ENCODE data around the gene SPINK13. TPM values are rescaled to one million over a fixed set of nuclear protein-coding genes. Genes with fewer than 3 reads are reported as not detected.

The SPINK13 gene
- total and polyA plus RNA-seq, 2 experiments from 2014 or later = 0.59 TPM; not detected in 1

- Histone ChIP-seq H3K4me3 (no peak overlapping the region), H3K4me1 (ENCODE audit: low read depth) (no peaks in the 10 kb centered on the region), H3K9me3 (ENCODE audit: low read depth) (no peaks in the 10 kb centered on the region), H3K27me3 (no peaks in the 10 kb centered on the region), H3K36me3 (no peaks in the 10 kb centered on the region), H3K27ac (no peak overlapping the region)
- DNase-seq (ENCODE audit: low read depth in 1 of 2, low spot score in 1 of 2) = no peak
- TF ChIP-seq CTCF (IDR thresholded peaks at IDR 0.05; ENCODE audit: low read depth, low read length) = no peak
Measured at GRCh38 chr5:148297731-148298130, 29.1 kb downstream of the SPINK13 start.

DNA sequence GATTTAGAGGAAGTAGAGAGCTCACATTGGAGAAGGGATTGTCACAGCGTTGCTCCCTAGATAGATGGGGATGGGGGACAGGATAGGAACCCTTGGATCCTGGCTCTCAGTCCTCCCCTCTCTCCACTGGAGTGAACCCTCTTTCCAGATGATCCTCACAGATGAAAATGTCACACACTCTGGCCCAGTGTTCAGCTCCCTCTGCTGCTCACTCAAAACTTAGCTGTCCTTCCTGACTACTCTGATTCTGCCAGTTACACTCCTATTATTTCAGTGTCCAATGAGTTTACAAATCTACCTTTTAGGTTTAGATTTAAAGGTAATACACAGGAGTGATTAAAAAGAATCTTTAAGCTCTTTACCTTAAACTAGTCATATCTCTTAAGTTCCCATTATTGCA lies 37.9 kb downstream of the SPINK13 start:
- no peaks in the 10 kb centered on the region for H3K9me3 ChIP-seq (ENCODE audit: low read depth)
- H3K27ac ChIP-seq = no peak overlapping the region
- H3K27me3 ChIP-seq = no peaks in the 10 kb centered on the region
- TF ChIP-seq CTCF (IDR thresholded peaks at IDR 0.05; ENCODE audit: low read depth, low read length) = no peak
- no peak for DNase-seq (ENCODE audit: low read depth in 1 of 2, low spot score in 1 of 2)
- no peaks in the 10 kb centered on the region for H3K4me1 ChIP-seq (ENCODE audit: low read depth)
- no peak overlapping the region for H3K4me3 ChIP-seq
- H3K36me3 ChIP-seq = no peaks in the 10 kb centered on the region

DNA sequence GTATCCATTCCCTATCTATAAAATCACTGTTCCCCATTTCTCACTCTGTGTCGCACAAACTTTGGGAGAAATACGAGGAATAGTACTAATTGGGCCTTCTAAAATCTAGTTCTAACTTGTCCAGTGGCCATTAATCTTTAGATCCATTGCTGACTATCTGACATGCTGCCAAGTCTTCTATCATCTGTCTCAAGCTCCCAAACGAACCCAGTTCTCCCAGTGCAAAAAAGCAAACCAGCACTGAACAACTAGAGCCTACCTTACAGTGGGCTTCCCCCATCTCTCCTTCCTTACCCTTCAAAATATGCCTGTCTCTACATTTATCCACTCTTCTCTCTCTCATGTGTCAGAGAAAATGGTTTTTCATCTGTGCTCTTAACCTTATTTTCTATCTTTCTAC lies 40.4 kb downstream of the SPINK13 start:
- Histone ChIP-seq H3K27me3 (no peaks in the 10 kb centered on the region), H3K4me3 (no peak overlapping the region), H3K4me1 (ENCODE audit: low read depth) (no peaks in the 10 kb centered on the region), H3K27ac (no peak overlapping the region), H3K36me3 (no peaks in the 10 kb centered on the region), H3K9me3 (ENCODE audit: low read depth) (no peaks in the 10 kb centered on the region)
- DNase-seq (ENCODE audit: low read depth in 1 of 2, low spot score in 1 of 2) = no peak
- TF ChIP-seq CTCF (IDR thresholded peaks at IDR 0.05; ENCODE audit: low read depth, low read length) = no peak

DNA sequence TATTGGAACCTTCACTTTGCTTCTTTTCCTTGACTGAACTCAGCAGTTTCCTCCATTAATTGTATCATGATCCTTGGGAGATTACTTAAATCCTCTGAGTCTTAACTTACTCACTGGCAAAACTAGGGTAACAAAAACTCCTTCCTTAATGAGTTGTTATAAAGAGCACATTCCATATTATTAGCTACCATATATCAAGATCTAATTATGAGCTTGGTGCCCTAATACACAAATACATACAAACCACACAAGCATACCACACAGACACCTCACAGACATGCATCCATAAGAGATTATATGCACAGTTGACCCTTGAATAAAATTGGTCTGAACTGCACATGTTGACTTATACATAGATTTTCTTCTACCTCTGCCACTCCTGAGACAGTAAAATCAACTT lies 41.2 kb downstream of the SPINK13 start:
- DNase-seq (ENCODE audit: low read depth in 1 of 2, low spot score in 1 of 2) = no peak
- H3K4me1 ChIP-seq (ENCODE audit: low read depth) = no peaks in the 10 kb centered on the region
- H3K36me3 ChIP-seq = no peaks in the 10 kb centered on the region
- no peaks in the 10 kb centered on the region for H3K9me3 ChIP-seq (ENCODE audit: low read depth)
- no peaks in the 10 kb centered on the region for H3K27me3 ChIP-seq
- no peak overlapping the region for H3K27ac ChIP-seq
- no peak for TF ChIP-seq CTCF (IDR thresholded peaks at IDR 0.05; ENCODE audit: low read depth, low read length)
- H3K4me3 ChIP-seq = no peak overlapping the region

DNA sequence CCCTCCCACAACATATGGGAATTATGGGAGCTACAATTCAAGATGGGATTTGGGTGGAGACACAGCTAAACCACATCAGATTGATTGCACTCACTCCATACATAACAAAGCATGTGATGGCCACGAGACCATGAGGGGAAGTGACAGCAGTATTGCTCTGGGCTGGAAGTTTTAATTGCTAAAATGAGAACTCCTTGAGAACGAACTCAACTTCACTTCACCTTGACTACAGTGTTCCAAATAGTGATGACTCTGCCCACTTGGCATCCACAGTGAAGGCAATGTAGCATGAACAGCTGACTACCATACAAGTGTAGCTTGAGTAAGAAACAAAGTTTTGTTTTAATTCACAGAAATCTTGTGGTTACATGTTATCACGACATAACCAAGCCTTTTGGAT lies 42.9 kb downstream of the SPINK13 start:
- no peaks in the 10 kb centered on the region for H3K27me3 ChIP-seq
- no peak for DNase-seq (ENCODE audit: low read depth in 1 of 2, low spot score in 1 of 2)
- no peak overlapping the region for H3K27ac ChIP-seq
- no peaks in the 10 kb centered on the region for H3K9me3 ChIP-seq (ENCODE audit: low read depth)
- H3K36me3 ChIP-seq = no peaks in the 10 kb centered on the region
- H3K4me1 ChIP-seq (ENCODE audit: low read depth) = no peaks in the 10 kb centered on the region
- H3K4me3 ChIP-seq = no peak overlapping the region
- no peak for TF ChIP-seq CTCF (IDR thresholded peaks at IDR 0.05; ENCODE audit: low read depth, low read length)

GRCh38 chr5:148312153-148312552 lies 43.6 kb downstream of the SPINK13 start, which contains the start of gene SPINK7:
Gene SPINK7 (plus strand): TSS chr5:148312423. CDS start chr5:148312484, 61 bp downstream.
- TF ChIP-seq CTCF (IDR thresholded peaks at IDR 0.05; ENCODE audit: low read depth, low read length) = no peak
- H3K4me3 ChIP-seq = no peak within 1 kb of the TSS
- no peaks in the 10 kb centered on the region for H3K36me3 ChIP-seq
- H3K4me1 ChIP-seq (ENCODE audit: low read depth) = no peaks in the 10 kb centered on the region
- H3K9me3 ChIP-seq (ENCODE audit: low read depth) = no peaks in the 10 kb centered on the region
- no peak within 1 kb of the TSS for H3K27ac ChIP-seq
- DNase-seq (ENCODE audit: low read depth in 1 of 2, low spot score in 1 of 2) = no peak
- no peaks in the 10 kb centered on the region for H3K27me3 ChIP-seq

Measured in cardiac muscle cell (in vitro differentiated cells and primary cell).